HepG2 (cell line): ENCODE results near the gene ZKSCAN4. TPM values are rescaled to one million over a fixed set of nuclear protein-coding genes. Genes with fewer than 3 reads are reported as not detected.
A peak's percentile ranks its signal among the peaks of the same experiment; 100 is the strongest.

Experiments
- CC2D1A ChIP-seq: sonication (generic); formaldehyde crosslinking; IDR thresholded peaks from 2 replicates; pipeline ENCODE4 v1.8.1; 2023; ENCODE audit warnings: mild to moderate bottlenecking, missing genetic modification reagents
- EED ChIP-seq: sonication (generic); formaldehyde crosslinking; IDR thresholded peaks from 2 replicates; pipeline ENCODE4 v1.5.0; 2020; ENCODE audit warnings: mild to moderate bottlenecking, missing genetic modification reagents
- ETV5 ChIP-seq: IDR thresholded peaks from 2 replicates; pipeline ENCODE4 v1.6.1; 2018; ENCODE audit warnings: missing biosample characterization, missing genetic modification reagents, inconsistent platforms, borderline replicate concordance
- KLF12 ChIP-seq: sonication (generic); formaldehyde crosslinking; IDR thresholded peaks from 2 replicates; pipeline ENCODE4 v1.4.0; 2020; ENCODE audit warnings: missing genetic modification reagents, borderline replicate concordance
- MEIS2 ChIP-seq: sonication (generic); formaldehyde crosslinking; IDR thresholded peaks from 2 replicates; pipeline ENCODE4 v1.9.0; 2021; ENCODE audit warnings: mild to moderate bottlenecking, missing genetic modification reagents
- NFATC3 ChIP-seq: sonication (generic); formaldehyde crosslinking; IDR thresholded peaks from 2 replicates; pipeline ENCODE4 v1.5.1; 2020; ENCODE audit warnings: mild to moderate bottlenecking, missing genetic modification reagents
- NR2F2 ChIP-seq: IDR thresholded peaks from 2 replicates; pipeline ENCODE4 v1.6.1; 2012; ENCODE audit warnings: low read depth, inconsistent platforms, borderline replicate concordance
- PATZ1 ChIP-seq: sonication (generic); formaldehyde crosslinking; IDR thresholded peaks from 2 replicates; pipeline ENCODE4 v1.4.0; 2020; ENCODE audit warnings: missing genetic modification reagents
- REST ChIP-seq, 2 experiments: IDR thresholded peaks; 2 replicates each; pipeline ENCODE4 v1.6.1; 2011 to 2012; ENCODE audit warnings: low read length in 2 of 2, borderline replicate concordance in 1 of 2, low read depth in 1 of 2, mild to moderate bottlenecking in 1 of 2, moderate library complexity in 1 of 2
- SMAD3 ChIP-seq: sonication (generic); formaldehyde crosslinking; IDR thresholded peaks from 2 replicates; pipeline ENCODE4 v1.4.0; 2020; ENCODE audit warnings: missing genetic modification reagents
- SRF ChIP-seq: IDR thresholded peaks from 2 replicates; pipeline ENCODE4 v1.6.1; 2011; ENCODE audit warnings: mild to moderate bottlenecking, low read depth, low read length, moderate library complexity
- TBX3 ChIP-seq: fragments of 450-650 bp; IDR thresholded peaks from 2 replicates; pipeline ENCODE4 v1.6.1; 2017; ENCODE audit warnings: antibody characterized with exemption, mild to moderate bottlenecking, inconsistent platforms, borderline replicate concordance
- ZBTB39 ChIP-seq: sonication (generic); formaldehyde crosslinking; IDR thresholded peaks from 2 replicates; pipeline ENCODE4 v1.5.0; 2020; ENCODE audit warnings: missing genetic modification reagents
- ZC3H13 ChIP-seq: sonication (generic); formaldehyde crosslinking; IDR thresholded peaks from 2 replicates; pipeline ENCODE4 v1.8.1; 2023; ENCODE audit warnings: mild to moderate bottlenecking, missing genetic modification reagents, moderate library complexity
- ZFYVE20 ChIP-seq: sonication (generic); formaldehyde crosslinking; IDR thresholded peaks from 2 replicates; pipeline ENCODE4 v1.8.0; 2023; ENCODE audit warnings: low read depth, mild to moderate bottlenecking, moderate library complexity, missing genetic modification reagents, borderline replicate concordance
- ZMYM2 ChIP-seq: sonication (generic); formaldehyde crosslinking; IDR thresholded peaks from 2 replicates; pipeline ENCODE4 v1.8.0; 2022; ENCODE audit warnings: mild to moderate bottlenecking, missing genetic modification reagents
- ZNF180 ChIP-seq: sonication (generic); formaldehyde crosslinking; IDR thresholded peaks from 2 replicates; pipeline ENCODE4 v1.4.0; 2020; ENCODE audit warnings: low read depth, missing genetic modification reagents, borderline replicate concordance
- ZNF460 ChIP-seq: sonication (generic); formaldehyde crosslinking; IDR thresholded peaks from 2 replicates; pipeline ENCODE4 v1.5.1; 2020; ENCODE audit warnings: missing genetic modification reagents, mild to moderate bottlenecking, borderline replicate concordance
- ZNF720 ChIP-seq: sonication (generic); formaldehyde crosslinking; IDR thresholded peaks from 2 replicates; pipeline ENCODE4 v1.4.0; 2020; ENCODE audit warnings: missing genetic modification reagents
- ZNF75D ChIP-seq: sonication (generic); formaldehyde crosslinking; IDR thresholded peaks from 2 replicates; pipeline ENCODE4 v1.8.1; 2023; ENCODE audit warnings: missing genetic modification reagents, mild to moderate bottlenecking, borderline replicate concordance
- ZNF780A ChIP-seq: sonication (generic); formaldehyde crosslinking; IDR thresholded peaks from 2 replicates; pipeline ENCODE4 v1.8.0; 2022; ENCODE audit warnings: mild to moderate bottlenecking, missing genetic modification reagents, moderate library complexity
- ZSCAN29 ChIP-seq: sonication (generic); formaldehyde crosslinking; conservative IDR thresholded peaks from 2 replicates; pipeline ENCODE4 v1.4.0; 2020; ENCODE audit warnings: mild to moderate bottlenecking, missing genetic modification reagents
- polyA plus RNA-seq, 8 experiments: library from polyadenylated mRNA; depleted of rRNA in 3 of 8; stranded (reverse) in 7 of 8; unstranded in 1 of 8; fragments of >200 nt; fragmentation: Illumina TruSeq in 4 of 8; extraction: Trizol in 4 of 8; gene quantifications; 2 replicates each; pipeline versions ENCODE4 v1.2.1 to v1.2.3, GENCODE V29; 2011 to 2016; ENCODE audit warnings: low read depth in 4 of 8, missing spikeins in 1 of 8, mixed read lengths in 1 of 8; ENCODE audit not compliant: insufficient read depth in 1 of 8
- total RNA-seq, 5 experiments: library from RNA; depleted of rRNA; stranded (reverse); fragments of >200 nt; fragmentation: Illumina TruSeq; extraction: Trizol; gene quantifications; 2 replicates each; pipeline ENCODE4 v1.2.3, GENCODE V29; 2016; ENCODE audit warnings: low read depth in 1 of 5

ZKSCAN4 gene
- total and polyA plus RNA-seq, 2 of the 13 experiments (the other 11 are each of a cell fraction or from before 2014, with no cell fraction given): 2.9 to 7.8 TPM

- TF ChIP-seq REST (IDR thresholded peaks at IDR 0.05; ENCODE audit: borderline replicate concordance in 1 of 2, low read depth in 1 of 2, low read length in 2 of 2) (no peak; a peak in 1 of 4 replicates), MEIS2 (CRISPR knock-in tag) (no peak), ZFYVE20 (CRISPR knock-in tag) (0 out of 2 replicates have a peak, but pooled peaks have one; percentile 46), ZNF75D (no peak), SRF (peak; percentile 56; the same call in 1 of the 2 replicates), ZBTB39 (no peak), ZNF720 (CRISPR knock-in tag) (0 out of 2 replicates have a peak, but pooled peaks have one; percentile 45), SMAD3 (CRISPR knock-in tag) (peak; percentile 73; the same call in 1 of the 2 replicates), NFATC3 (CRISPR knock-in tag) (no peak), ZNF180 (CRISPR knock-in tag) (0 out of 2 replicates have a peak, but pooled peaks have one; percentile 77), ZMYM2 (no peak), ZNF460 (CRISPR knock-in tag) (no peak; the same call in 1 of the 2 replicates), TBX3 (no peak), ZC3H13 (CRISPR knock-in tag) (no peak; the same call in 1 of the 2 replicates), PATZ1 (CRISPR knock-in tag) (peak; percentile 80), ZSCAN29 (CRISPR knock-in tag) (peak; percentile 56; the same call in 1 of the 2 replicates), KLF12 (CRISPR knock-in tag) (no peak; the same call in 1 of the 2 replicates), ETV5 (CRISPR knock-in tag) (peak; percentile 95), CC2D1A (CRISPR knock-in tag) (peak; percentile 96; the same call in 1 of the 2 replicates), NR2F2 (no peak), ZNF780A (CRISPR knock-in tag) (no peak), EED (CRISPR knock-in tag) (0 out of 2 replicates have a peak, but pooled peaks have one; percentile 53)
Measured at GRCh38 chr6:28225056-28225834, 26.8 kb downstream of the ZKSCAN4 start, which contains the start of gene ZSCAN9 (continued).
